PC-9 (cell line): ENCODE results near the gene LRRC46.

Experiments
- EZH2 ChIP-seq: fragments of 200-600 bp; sonication (generic); IDR thresholded peaks from 2 replicates; pipeline ENCODE4 v1.8.0; 2017; ENCODE audit warnings: antibody characterized with exemption, low read depth
- TF ChIP-seq, protein P1 (sequence below): fragments of 200-600 bp; sonication (generic); conservative IDR thresholded peaks from 2 replicates; pipeline ENCODE4 v1.6.1; 2017; ENCODE audit warnings: mixed run types, antibody characterized with exemption, mild to moderate bottlenecking, moderate library complexity

DNA sequence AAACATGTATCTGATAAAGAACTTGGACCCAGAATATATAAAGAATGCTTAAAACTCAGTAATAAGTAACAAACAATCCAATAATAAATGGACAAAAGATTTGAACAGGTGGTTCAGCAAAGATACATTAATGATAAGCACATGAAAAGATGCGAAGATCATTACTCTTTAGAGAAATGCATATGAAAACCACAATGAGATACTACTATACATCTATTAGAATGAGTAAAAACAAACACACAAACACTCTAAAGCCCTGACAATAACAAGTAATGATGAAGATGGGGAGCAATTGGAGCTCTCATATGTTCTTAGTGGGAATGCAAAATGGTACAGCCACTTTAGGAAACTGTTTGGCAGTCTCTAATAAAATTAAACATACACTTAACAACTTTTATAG is 39.0 kb upstream of the LRRC46 start:
- TF ChIP-seq, protein P1, sequence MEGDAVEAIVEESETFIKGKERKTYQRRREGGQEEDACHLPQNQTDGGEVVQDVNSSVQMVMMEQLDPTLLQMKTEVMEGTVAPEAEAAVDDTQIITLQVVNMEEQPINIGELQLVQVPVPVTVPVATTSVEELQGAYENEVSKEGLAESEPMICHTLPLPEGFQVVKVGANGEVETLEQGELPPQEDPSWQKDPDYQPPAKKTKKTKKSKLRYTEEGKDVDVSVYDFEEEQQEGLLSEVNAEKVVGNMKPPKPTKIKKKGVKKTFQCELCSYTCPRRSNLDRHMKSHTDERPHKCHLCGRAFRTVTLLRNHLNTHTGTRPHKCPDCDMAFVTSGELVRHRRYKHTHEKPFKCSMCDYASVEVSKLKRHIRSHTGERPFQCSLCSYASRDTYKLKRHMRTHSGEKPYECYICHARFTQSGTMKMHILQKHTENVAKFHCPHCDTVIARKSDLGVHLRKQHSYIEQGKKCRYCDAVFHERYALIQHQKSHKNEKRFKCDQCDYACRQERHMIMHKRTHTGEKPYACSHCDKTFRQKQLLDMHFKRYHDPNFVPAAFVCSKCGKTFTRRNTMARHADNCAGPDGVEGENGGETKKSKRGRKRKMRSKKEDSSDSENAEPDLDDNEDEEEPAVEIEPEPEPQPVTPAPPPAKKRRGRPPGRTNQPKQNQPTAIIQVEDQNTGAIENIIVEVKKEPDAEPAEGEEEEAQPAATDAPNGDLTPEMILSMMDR = no peak
- TF ChIP-seq EZH2 = no peak
